ENCODE data around the gene ADGRD1. TPM values are rescaled to one million over a fixed set of nuclear protein-coding genes. Genes with fewer than 3 reads are reported as not detected.

Gene ADGRD1
- total RNA-seq, 1 donor from 2014 or later: 11.0 TPM

GRCh38 chr12:130922511-130922953, 31.2 kb upstream of the ADGRD1 start:
- Mint-ChIP-seq H3K27ac (no peak overlapping the region), H3K36me3 (no peaks in the 10 kb centered on the region), H3K27me3 (peaks cover 13% of the 10 kb centered on the region), H3K4me1 (ENCODE audit: unreplicated experiment) (peaks cover 20% of the 10 kb centered on the region), H3K9me3 (no peaks in the 10 kb centered on the region), H3K4me3 (no peak overlapping the region)
- no peak for TF ChIP-seq CTCF (conservative IDR thresholded peaks at IDR 0.05)
- no peak for DNase-seq (ENCODE audit: extremely low spot score, unreplicated experiment)

- peak overlapping the region; percentile 16 for H3K27ac Mint-ChIP-seq
- no peaks in the 10 kb centered on the region for H3K9me3 Mint-ChIP-seq
- no peak overlapping the region for H3K4me3 Mint-ChIP-seq
Observed at GRCh38 chr12:130924966-130925665, 28.6 kb upstream of the ADGRD1 start.

GRCh38 chr12:130925666-130926015, 28.1 kb upstream of the ADGRD1 start:
- peaks cover 20% of the 10 kb centered on the region for H3K4me1 Mint-ChIP-seq (ENCODE audit: unreplicated experiment)
- H3K27me3 Mint-ChIP-seq: peaks cover 13% of the 10 kb centered on the region
- no peak for DNase-seq (ENCODE audit: extremely low spot score, unreplicated experiment)

More at GRCh38 chr12:130924966-130925665, 28.6 kb upstream of the ADGRD1 start:
- no peak for TF ChIP-seq CTCF (conservative IDR thresholded peaks at IDR 0.05)
- Mint-ChIP-seq H3K36me3 (no peaks in the 10 kb centered on the region), H3K4me1 (ENCODE audit: unreplicated experiment) (peaks cover 20% of the 10 kb centered on the region), H3K27me3 (peaks cover 13% of the 10 kb centered on the region)
- no peak for DNase-seq (ENCODE audit: extremely low spot score, unreplicated experiment)

GRCh38 chr12:130929363-130929762, 24.3 kb upstream of the ADGRD1 start:
- Mint-ChIP-seq H3K27me3 (peaks cover 17% of the 10 kb centered on the region), H3K27ac (peak overlapping the region; percentile 40), H3K9me3 (no peaks in the 10 kb centered on the region), H3K4me1 (ENCODE audit: unreplicated experiment) (peaks cover 18% of the 10 kb centered on the region), H3K4me3 (no peak overlapping the region), H3K36me3 (no peaks in the 10 kb centered on the region)
- no peak for TF ChIP-seq CTCF (conservative IDR thresholded peaks at IDR 0.05)
- no peak for DNase-seq (ENCODE audit: extremely low spot score, unreplicated experiment)

More at GRCh38 chr12:130925666-130926015, 28.1 kb upstream of the ADGRD1 start:
- Mint-ChIP-seq H3K36me3 (no peaks in the 10 kb centered on the region), H3K9me3 (no peaks in the 10 kb centered on the region), H3K4me3 (no peak overlapping the region), H3K27ac (peak overlapping the region; percentile 16)
- TF ChIP-seq CTCF (conservative IDR thresholded peaks at IDR 0.05): no peak

GRCh38 chr12:130932061-130932930, 21.4 kb upstream of the ADGRD1 start:
- Mint-ChIP-seq H3K4me1 (ENCODE audit: unreplicated experiment) (peaks cover 10% of the 10 kb centered on the region), H3K27ac (no peak overlapping the region), H3K27me3 (peaks cover 26% of the 10 kb centered on the region), H3K4me3 (no peak overlapping the region), H3K36me3 (no peaks in the 10 kb centered on the region), H3K9me3 (peaks cover 6% of the 10 kb centered on the region)
- DNase-seq (ENCODE audit: extremely low spot score, unreplicated experiment): no peak
- no peak for TF ChIP-seq CTCF (conservative IDR thresholded peaks at IDR 0.05)
